Fibroblast of lung (primary cell): ENCODE measurements around the gene GRIK4. TPM values are rescaled to one million over a fixed set of nuclear protein-coding genes. Genes with fewer than 3 reads are reported as not detected.

Experiments used
- DNase-seq, 2 donors: peaks; one replicate each; pipeline versions ENCODE4 v3.0.0 to v3.0.0-alpha.2; 2010; ENCODE audit warnings: low read depth in 2 of 2
- H2AFZ ChIP-seq: 2 replicates; pipeline ENCODE4 v1.5.1; 2012; ENCODE audit warnings: low read length, control low read depth, inconsistent platforms
- H3K27ac ChIP-seq: 2 replicates; pipeline ENCODE4 v1.5.1; 2011; ENCODE audit warnings: low read length, control low read depth; ENCODE audit not compliant: insufficient read depth
- H3K27me3 ChIP-seq: 2 replicates; pipeline ENCODE4 v1.5.1; 2011; ENCODE audit warnings: mild to moderate bottlenecking, low read length; ENCODE audit not compliant: control insufficient read depth, insufficient read depth
- H3K36me3 ChIP-seq: 2 replicates; pipeline ENCODE4 v1.5.1; 2011; ENCODE audit warnings: low read length; ENCODE audit not compliant: control insufficient read depth, insufficient read depth
- H3K4me1 ChIP-seq: 2 replicates; pipeline ENCODE4 v1.5.1; 2011; ENCODE audit warnings: low read length; ENCODE audit not compliant: control insufficient read depth, insufficient read depth; ENCODE audit errors: extremely low read depth
- H3K4me2 ChIP-seq: 2 replicates; pipeline ENCODE4 v1.5.1; 2011; ENCODE audit warnings: low read length, control low read depth; ENCODE audit not compliant: insufficient read depth; ENCODE audit errors: extremely low read depth
- H3K4me3 ChIP-seq, 4 experiments: fragments of 200-600 bp in 1 of 4; sonication (generic) in 1 of 4; replicated peaks in 1 of 4; 2 replicates each; pipeline ENCODE4 v1.5.1; 2011 to 2016; ENCODE audit warnings: low read length in 4 of 4, low read depth in 3 of 4, mild to moderate bottlenecking in 3 of 4, control low read depth in 2 of 4, inconsistent platforms in 1 of 4, mixed read lengths in 1 of 4; ENCODE audit not compliant: insufficient read depth in 1 of 4; ENCODE audit errors: control extremely low read depth in 1 of 4
- H3K79me2 ChIP-seq: 2 replicates; pipeline ENCODE4 v1.5.1; 2012; ENCODE audit warnings: mild to moderate bottlenecking, low read length, inconsistent platforms; ENCODE audit not compliant: control insufficient read depth, insufficient read depth
- H3K9ac ChIP-seq: 2 replicates; pipeline ENCODE4 v1.5.1; 2011; ENCODE audit warnings: mild to moderate bottlenecking, low read length, control low read depth; ENCODE audit not compliant: insufficient read depth
- H3K9me3 ChIP-seq: 2 replicates; pipeline ENCODE4 v1.5.1; 2012; ENCODE audit warnings: low read depth, low read length; ENCODE audit not compliant: control insufficient read depth, insufficient read depth
- H4K20me1 ChIP-seq: 2 replicates; pipeline ENCODE4 v1.5.1; 2011; ENCODE audit warnings: low read length; ENCODE audit not compliant: control insufficient read depth, insufficient read depth; ENCODE audit errors: extremely low read depth
- EZH2 ChIP-seq: IDR thresholded peaks from 2 replicates; pipeline ENCODE4 v1.5.1; 2012; ENCODE audit warnings: low read length, control low read depth, mild to moderate bottlenecking; ENCODE audit errors: missing control alignments
- polyA plus RNA-seq, 2 donors: library from polyadenylated mRNA; depleted of rRNA in 1 of 2; stranded (reverse) in 1 of 2; unstranded in 1 of 2; fragments of >200 nt; gene quantifications; 2 replicates each; pipeline ENCODE4 v1.2.1, GENCODE V29; 2011 to 2012; ENCODE audit warnings: missing spikeins in 1 of 2
- total RNA-seq: library from RNA; depleted of rRNA; stranded (reverse); fragments of >200 nt; gene quantifications from 2 replicates; pipeline ENCODE4 v1.2.1, GENCODE V29; 2014
- TF ChIP-seq, protein P1 (sequence below), 2 donors: IDR thresholded peaks in 1 of 2; conservative IDR thresholded peaks in 1 of 2; 1 replicate in 1 of 2; 2 replicates in 1 of 2; pipeline ENCODE4 v1.5.1; 2011 to 2012; ENCODE audit warnings: low read length in 2 of 2, control low read depth in 1 of 2, inconsistent platforms in 1 of 2, low read depth in 1 of 2, mild to moderate bottlenecking in 1 of 2

GRIK4 gene
- total and polyA plus RNA-seq, 2 donors (not counting 1 experiment from before 2014, with no cell fraction given): 0.17 to 1.5 TPM

DNA sequence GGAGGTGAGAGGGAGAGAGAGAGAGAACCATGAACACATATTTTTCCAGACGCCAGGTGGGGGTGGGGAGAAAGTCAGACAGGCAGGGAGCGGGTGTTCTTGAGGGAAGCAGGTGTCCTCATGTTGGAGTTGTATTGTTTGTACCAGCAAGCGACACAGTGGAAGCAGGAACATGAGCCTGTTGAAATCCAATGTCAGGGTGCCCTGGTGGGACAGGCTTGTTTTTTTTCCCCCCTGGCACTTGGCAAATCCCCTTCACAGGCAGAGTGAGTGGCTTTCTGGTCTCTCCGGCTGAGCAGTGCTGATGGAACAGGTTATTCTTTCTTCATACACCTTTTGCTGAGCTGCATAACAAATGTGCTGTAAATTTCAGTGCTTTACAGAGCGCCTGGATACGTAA lies 125.6 kb downstream of the GRIK4 start:
- Histone ChIP-seq H3K9ac (no peak overlapping the region), H4K20me1 (no peaks in the 10 kb centered on the region)

DNA sequence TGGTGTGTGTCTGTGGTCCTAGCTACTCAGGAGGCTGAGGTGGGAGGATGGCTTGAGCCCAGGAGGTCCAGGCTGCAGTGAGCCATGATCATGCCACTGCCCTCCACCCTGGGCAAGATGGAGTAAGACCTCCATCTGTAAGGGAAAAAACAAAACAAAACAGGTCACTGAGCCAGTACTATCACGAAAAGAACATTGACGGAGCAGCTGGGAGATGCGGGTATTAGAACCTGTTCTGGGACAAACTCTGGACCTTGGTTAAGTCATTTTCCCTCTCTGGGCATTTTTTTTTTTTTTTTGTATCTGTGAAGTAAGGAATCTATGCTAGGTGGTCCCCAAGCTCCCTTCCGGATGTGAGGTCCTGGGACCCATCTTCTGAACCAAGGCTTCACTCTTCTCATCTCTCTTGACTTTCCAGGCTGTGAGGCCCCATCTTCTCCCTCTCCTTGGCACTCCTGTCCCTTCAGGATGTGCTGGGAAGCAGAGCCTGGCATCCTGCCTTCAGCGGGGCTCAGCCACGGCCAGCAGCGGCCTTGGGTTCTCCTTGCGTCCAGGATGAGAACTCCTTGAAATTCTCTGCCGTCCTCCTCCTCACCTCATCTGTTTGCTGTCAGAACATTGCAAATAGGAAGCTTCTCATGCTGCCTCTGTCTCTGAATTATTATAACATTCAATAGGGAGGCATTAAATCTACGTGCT lies 130.8 kb downstream of the GRIK4 start:
- no peak for DNase-seq
- Histone ChIP-seq H3K4me2 (no peak overlapping the region), H3K36me3 (no peaks in the 10 kb centered on the region), H3K4me3 (no peak overlapping the region), H3K27me3 (no peaks in the 10 kb centered on the region), H2AFZ (no peak overlapping the region), H3K27ac (no peak overlapping the region), H3K79me2 (no peaks in the 10 kb centered on the region), H4K20me1 (no peaks in the 10 kb centered on the region), H3K9ac (no peak overlapping the region), H3K4me1 (no peaks in the 10 kb centered on the region), H3K9me3 (no peaks in the 10 kb centered on the region)
- no peak for TF ChIP-seq EZH2
- TF ChIP-seq, protein P1, sequence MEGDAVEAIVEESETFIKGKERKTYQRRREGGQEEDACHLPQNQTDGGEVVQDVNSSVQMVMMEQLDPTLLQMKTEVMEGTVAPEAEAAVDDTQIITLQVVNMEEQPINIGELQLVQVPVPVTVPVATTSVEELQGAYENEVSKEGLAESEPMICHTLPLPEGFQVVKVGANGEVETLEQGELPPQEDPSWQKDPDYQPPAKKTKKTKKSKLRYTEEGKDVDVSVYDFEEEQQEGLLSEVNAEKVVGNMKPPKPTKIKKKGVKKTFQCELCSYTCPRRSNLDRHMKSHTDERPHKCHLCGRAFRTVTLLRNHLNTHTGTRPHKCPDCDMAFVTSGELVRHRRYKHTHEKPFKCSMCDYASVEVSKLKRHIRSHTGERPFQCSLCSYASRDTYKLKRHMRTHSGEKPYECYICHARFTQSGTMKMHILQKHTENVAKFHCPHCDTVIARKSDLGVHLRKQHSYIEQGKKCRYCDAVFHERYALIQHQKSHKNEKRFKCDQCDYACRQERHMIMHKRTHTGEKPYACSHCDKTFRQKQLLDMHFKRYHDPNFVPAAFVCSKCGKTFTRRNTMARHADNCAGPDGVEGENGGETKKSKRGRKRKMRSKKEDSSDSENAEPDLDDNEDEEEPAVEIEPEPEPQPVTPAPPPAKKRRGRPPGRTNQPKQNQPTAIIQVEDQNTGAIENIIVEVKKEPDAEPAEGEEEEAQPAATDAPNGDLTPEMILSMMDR (conservative IDR thresholded peaks at IDR 0.05 in 1 of 2, IDR thresholded peaks at IDR 0.05 in 1 of 2; ENCODE audit: low read depth in 1 of 2, low read length in 2 of 2): no peak

More for the DNA sequence above, 125.6 kb downstream of the GRIK4 start:
- Histone ChIP-seq H3K4me3 (no peak overlapping the region), H2AFZ (no peak overlapping the region), H3K79me2 (no peaks in the 10 kb centered on the region), H3K4me1 (no peaks in the 10 kb centered on the region), H3K27me3 (no peaks in the 10 kb centered on the region), H3K4me2 (no peak overlapping the region), H3K27ac (no peak overlapping the region), H3K9me3 (no peaks in the 10 kb centered on the region), H3K36me3 (no peaks in the 10 kb centered on the region)
- no peak for TF ChIP-seq EZH2
- TF ChIP-seq, protein P1 (conservative IDR thresholded peaks at IDR 0.05 in 1 of 2, IDR thresholded peaks at IDR 0.05 in 1 of 2; ENCODE audit: low read depth in 1 of 2, low read length in 2 of 2): no peak
- no peak for DNase-seq

DNA sequence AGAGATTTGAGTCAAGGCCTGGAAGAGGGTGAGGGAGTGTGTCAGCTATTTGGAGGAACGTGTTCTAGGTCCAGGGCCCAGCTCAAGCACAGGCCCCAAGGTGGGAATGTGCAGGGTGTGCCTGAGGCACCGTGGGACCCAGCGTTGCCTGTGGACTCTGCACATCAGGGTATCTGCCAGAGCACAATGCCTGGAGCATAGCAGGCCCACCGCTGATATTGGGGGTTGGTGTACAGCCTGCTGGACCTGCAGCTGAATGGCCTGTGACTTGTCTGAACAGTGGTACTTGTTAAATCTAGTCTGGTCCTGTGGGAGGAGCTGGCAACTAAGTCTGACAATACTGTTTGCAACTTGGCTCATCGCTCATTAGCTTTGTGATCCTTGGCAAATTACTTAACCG lies 131.7 kb downstream of the GRIK4 start:
- Histone ChIP-seq H3K79me2 (no peaks in the 10 kb centered on the region), H3K4me2 (no peak overlapping the region), H3K4me3 (no peak overlapping the region), H3K27me3 (no peaks in the 10 kb centered on the region), H3K4me1 (no peaks in the 10 kb centered on the region), H3K27ac (no peak overlapping the region), H4K20me1 (no peaks in the 10 kb centered on the region), H3K9ac (no peak overlapping the region), H3K36me3 (no peaks in the 10 kb centered on the region), H3K9me3 (no peaks in the 10 kb centered on the region), H2AFZ (no peak overlapping the region)
- TF ChIP-seq, protein P1 (conservative IDR thresholded peaks at IDR 0.05 in 1 of 2, IDR thresholded peaks at IDR 0.05 in 1 of 2; ENCODE audit: low read depth in 1 of 2, low read length in 2 of 2): no peak
- TF ChIP-seq EZH2: no peak
- no peak for DNase-seq
